ENCODE measurements around the gene STXBP5. TPM values are rescaled to one million over a fixed set of nuclear protein-coding genes. Genes with fewer than 3 reads are reported as not detected.

Gene STXBP5
- total and polyA plus RNA-seq, 2 of the 13 experiments (the other 11 are each of a cell fraction or from before 2014, with no cell fraction given) = 8.8 to 19.4 TPM

GRCh38 chr6:147203311-147204059 lies 732 bp upstream of the STXBP5 start (continued):
- TF ChIP-seq CCAR2 (optimal IDR thresholded peaks at IDR 0.05; ENCODE audit: low read depth, low read length) (no peak), DR1 (CRISPR knock-in tag; IDR thresholded peaks at IDR 0.05) (no peak; the same call in 1 of the 2 replicates), ZNF143 (CRISPR knock-in tag; IDR thresholded peaks at IDR 0.05) (no peak), GMEB2 (CRISPR knock-in tag; IDR thresholded peaks at IDR 0.05; ENCODE audit: low read depth) (no peak), ZNF580 (CRISPR knock-in tag; IDR thresholded peaks at IDR 0.05; ENCODE audit: borderline replicate concordance, low read depth) (no peak; the same call in 1 of the 2 replicates), E2F1 (CRISPR knock-in tag; IDR thresholded peaks at IDR 0.05) (0 out of 2 replicates have a peak, but pooled peaks have one; percentile 56), ZNF367 (CRISPR knock-in tag; IDR thresholded peaks at IDR 0.05; ENCODE audit: borderline replicate concordance) (peak; percentile 55; the same call in 1 of the 2 replicates), ZNF484 (CRISPR knock-in tag; IDR thresholded peaks at IDR 0.05; ENCODE audit: borderline replicate concordance, low read depth) (no peak), TAF15 (IDR thresholded peaks at IDR 0.05; ENCODE audit: low read depth, low read length, poor library complexity, severe bottlenecking) (no peak), TARDBP (CRISPR knock-in tag; IDR thresholded peaks at IDR 0.05) (no peak; the same call in 1 of the 2 replicates), ZNF572 (CRISPR knock-in tag; IDR thresholded peaks at IDR 0.05) (0 out of 2 replicates have a peak, but pooled peaks have one; percentile 12), ZNF329 (CRISPR knock-in tag; IDR thresholded peaks at IDR 0.05; ENCODE audit: low read depth) (peak; percentile 64), ONECUT2 (CRISPR knock-in tag; IDR thresholded peaks at IDR 0.05) (no peak), ZNF607 (CRISPR knock-in tag; IDR thresholded peaks at IDR 0.05; ENCODE audit: borderline replicate concordance) (no peak), ZFYVE20 (CRISPR knock-in tag; IDR thresholded peaks at IDR 0.05; ENCODE audit: borderline replicate concordance, low read depth) (0 out of 2 replicates have a peak, but pooled peaks have one; percentile 8), GABPA (IDR thresholded peaks at IDR 0.05; ENCODE audit: low read depth, low read length) (no peak), GABPA (CRISPR knock-in tag; IDR thresholded peaks at IDR 0.05; ENCODE audit: low read depth) (no peak), SRSF1 (optimal IDR thresholded peaks at IDR 0.05; ENCODE audit: low read depth, low read length) (peak; percentile 77), TAF1 (CRISPR knock-in tag; IDR thresholded peaks at IDR 0.05) (no peak; the same call in 1 of the 2 replicates), ZFAT (CRISPR knock-in tag; conservative IDR thresholded peaks at IDR 0.05) (no peak), SALL2 (CRISPR knock-in tag; IDR thresholded peaks at IDR 0.05) (no peak), ZNF530 (CRISPR knock-in tag; IDR thresholded peaks at IDR 0.05; ENCODE audit: low read depth) (no peak), KDM3A (CRISPR knock-in tag; IDR thresholded peaks at IDR 0.05; ENCODE audit: low read depth) (no peak), U2AF2 (IDR thresholded peaks at IDR 0.05; ENCODE audit: low read depth, low read length) (no peak), TCF12 (IDR thresholded peaks at IDR 0.05) (no peak), TCF12 (CRISPR knock-in tag; IDR thresholded peaks at IDR 0.05) (0 out of 2 replicates have a peak, but pooled peaks have one; percentile 26), HMG20A (CRISPR knock-in tag; IDR thresholded peaks at IDR 0.05; ENCODE audit: borderline replicate concordance) (no peak), PCBP1 (IDR thresholded peaks at IDR 0.05; ENCODE audit: borderline replicate concordance, low read depth, low read length) (no peak), ZNF274 (CRISPR knock-in tag; IDR thresholded peaks at IDR 0.05) (no peak), NFKB2 (CRISPR knock-in tag; IDR thresholded peaks at IDR 0.05; ENCODE audit: borderline replicate concordance) (no peak)
